HEK293 (cell line): ENCODE data around the gene KLHL17.

Experiments used
- CTCF ChIA-PET: fragments of 350-600 bp; formaldehyde crosslinking; extraction: SDS; loops from one replicate; lab custom pipeline; 2021; ENCODE audit warnings: antibody characterized with exemption; lab: Yijun Ruan, JAX
- POLR2A ChIA-PET: fragments of 300-600 bp; formaldehyde crosslinking; extraction: SDS; loops from one replicate; lab custom pipeline; 2020; ENCODE audit warnings: antibody characterized with exemption, inconsistent platforms; lab: Yijun Ruan, JAX
- H3K27ac ChIP-seq: fragments of 200-500 bp; sonication (Bioruptor generic); 2 replicates; pipeline ENCODE4 v1.5.1; 2014; ENCODE audit warnings: low read depth, low read length, control low read depth, inconsistent platforms; ENCODE audit errors: extremely low read depth
- H3K36me3 ChIP-seq, 2 experiments: fragments of 200-500 bp in 1 of 2; sonication (Bioruptor generic) in 1 of 2; 1 replicate in 1 of 2; 2 replicates in 1 of 2; pipeline ENCODE4 v1.5.1; 2014 to 2017; ENCODE audit warnings: inconsistent platforms in 2 of 2, low read length in 2 of 2; ENCODE audit not compliant: control insufficient read depth in 2 of 2, insufficient read depth in 1 of 2
- H3K4me1 ChIP-seq: fragments of 200-500 bp; sonication (Bioruptor generic); 2 replicates; pipeline ENCODE4 v1.5.1; 2014; ENCODE audit warnings: mild to moderate bottlenecking, low read length, inconsistent platforms; ENCODE audit not compliant: control insufficient read depth, insufficient read depth
- H3K4me3 ChIP-seq: 2 replicates; pipeline ENCODE4 v1.5.1; 2011; ENCODE audit warnings: low read depth, mild to moderate bottlenecking, control low read depth, low read length, moderate library complexity
- H3K9me3 ChIP-seq: fragments of 200-500 bp; sonication (Bioruptor generic); 2 replicates; pipeline ENCODE4 v1.5.1; 2014; ENCODE audit warnings: low read depth, low read length, inconsistent platforms; ENCODE audit not compliant: control insufficient read depth, insufficient read depth
- BCL11A ChIP-seq: fragments of 450-650 bp; formaldehyde crosslinking; IDR thresholded peaks from 2 replicates; pipeline ENCODE4 v1.5.1; 2016; ENCODE audit warnings: low read depth, missing biosample characterization, missing genetic modification characterization
- BCL11B ChIP-seq: fragments of 450-650 bp; formaldehyde crosslinking; IDR thresholded peaks from 2 replicates; pipeline ENCODE4 v1.5.1; 2016; ENCODE audit warnings: low read depth, missing biosample characterization, missing genetic modification characterization
- INSM2 ChIP-seq: fragments of 450-650 bp; formaldehyde crosslinking; IDR thresholded peaks from 2 replicates; pipeline ENCODE4 v1.5.1; 2016; ENCODE audit warnings: missing biosample characterization, missing genetic modification characterization
- KLF16 ChIP-seq: fragments of 450-650 bp; formaldehyde crosslinking; IDR thresholded peaks from 2 replicates; pipeline ENCODE4 v1.5.1; 2017; ENCODE audit warnings: missing biosample characterization, missing genetic modification characterization
- KLF17 ChIP-seq: fragments of 450-650 bp; formaldehyde crosslinking; IDR thresholded peaks from 2 replicates; pipeline ENCODE4 v1.5.1; 2016; ENCODE audit warnings: missing biosample characterization, missing genetic modification characterization
- OSR2 ChIP-seq: fragments of 450-650 bp; formaldehyde crosslinking; IDR thresholded peaks from 2 replicates; pipeline ENCODE4 v1.5.1; 2016; ENCODE audit warnings: missing biosample characterization, missing genetic modification characterization
- TSHZ1 ChIP-seq: fragments of 450-650 bp; formaldehyde crosslinking; IDR thresholded peaks from 2 replicates; pipeline ENCODE4 v1.5.1; 2016; ENCODE audit warnings: missing biosample characterization, missing genetic modification characterization, borderline replicate concordance
- ZBTB17 ChIP-seq: fragments of 450-650 bp; formaldehyde crosslinking; IDR thresholded peaks from 2 replicates; pipeline ENCODE4 v1.5.1; 2016; ENCODE audit warnings: missing biosample characterization, missing genetic modification characterization
- ZBTB7A ChIP-seq: fragments of 450-650 bp; formaldehyde crosslinking; IDR thresholded peaks from 2 replicates; pipeline ENCODE4 v1.5.1; 2016; ENCODE audit warnings: low read depth, missing biosample characterization, missing genetic modification characterization
- ZEB2 ChIP-seq: fragments of 450-650 bp; formaldehyde crosslinking; IDR thresholded peaks from 2 replicates; pipeline ENCODE4 v1.5.1; 2016; ENCODE audit warnings: missing biosample characterization, missing genetic modification characterization
- ZFP69B ChIP-seq: fragments of 450-650 bp; formaldehyde crosslinking; IDR thresholded peaks from 2 replicates; pipeline ENCODE4 v1.5.1; 2016; ENCODE audit warnings: missing biosample characterization, missing genetic modification characterization
- ZIC2 ChIP-seq: fragments of 450-650 bp; formaldehyde crosslinking; IDR thresholded peaks from 2 replicates; pipeline ENCODE4 v1.5.1; 2016; ENCODE audit warnings: missing biosample characterization, missing genetic modification characterization
- ZNF10 ChIP-seq: fragments of 450-650 bp; formaldehyde crosslinking; IDR thresholded peaks from 2 replicates; pipeline ENCODE4 v1.5.1; 2017; ENCODE audit warnings: missing biosample characterization, missing genetic modification characterization
- ZNF169 ChIP-seq: fragments of 450-650 bp; formaldehyde crosslinking; IDR thresholded peaks from 2 replicates; pipeline ENCODE4 v1.5.1; 2016; ENCODE audit warnings: missing biosample characterization, missing genetic modification characterization
- ZNF37A ChIP-seq: fragments of 450-650 bp; IDR thresholded peaks from 2 replicates; pipeline ENCODE4 v1.5.1; 2018; ENCODE audit warnings: missing biosample characterization, missing genetic modification characterization
- ZNF426 ChIP-seq: fragments of 450-650 bp; formaldehyde crosslinking; IDR thresholded peaks from 2 replicates; pipeline ENCODE4 v1.5.1; 2017; ENCODE audit warnings: missing biosample characterization, missing genetic modification characterization, mild to moderate bottlenecking, inconsistent platforms, moderate library complexity
- ZNF530 ChIP-seq: fragments of 450-650 bp; formaldehyde crosslinking; IDR thresholded peaks from 2 replicates; pipeline ENCODE4 v1.5.1; 2016; ENCODE audit warnings: low read depth, missing biosample characterization, missing genetic modification characterization
- ZNF544 ChIP-seq: fragments of 450-650 bp; formaldehyde crosslinking; IDR thresholded peaks from 2 replicates; pipeline ENCODE4 v1.5.0; 2017; ENCODE audit warnings: missing biosample characterization, missing genetic modification characterization
- ZNF571 ChIP-seq: fragments of 450-650 bp; formaldehyde crosslinking; IDR thresholded peaks from 2 replicates; pipeline ENCODE4 v1.5.0; 2017; ENCODE audit warnings: missing biosample characterization, missing genetic modification characterization
- ZNF585B ChIP-seq: fragments of 450-650 bp; formaldehyde crosslinking; IDR thresholded peaks from 2 replicates; pipeline ENCODE4 v1.5.1; 2016; ENCODE audit warnings: missing biosample characterization, missing genetic modification characterization
- ZNF596 ChIP-seq: fragments of 450-650 bp; IDR thresholded peaks from 2 replicates; pipeline ENCODE4 v1.5.0; 2018; ENCODE audit warnings: missing biosample characterization, mild to moderate bottlenecking, missing genetic modification characterization, moderate library complexity
- ZNF600 ChIP-seq: fragments of 450-650 bp; formaldehyde crosslinking; IDR thresholded peaks from 2 replicates; pipeline ENCODE4 v1.5.1; 2016; ENCODE audit warnings: missing biosample characterization, missing genetic modification characterization
- ZNF701 ChIP-seq: fragments of 450-650 bp; formaldehyde crosslinking; IDR thresholded peaks from 2 replicates; pipeline ENCODE4 v1.5.1; 2016; ENCODE audit warnings: missing biosample characterization, missing genetic modification characterization
- TF ChIP-seq, protein P1 (sequence below): fragments of 450-650 bp; formaldehyde crosslinking; IDR thresholded peaks from 2 replicates; pipeline ENCODE4; 2016; ENCODE audit warnings: missing biosample characterization, missing genetic modification characterization
- TF ChIP-seq, protein P2 (sequence below): fragments of 450-650 bp; formaldehyde crosslinking; IDR thresholded peaks from 2 replicates; pipeline ENCODE4 v1.5.1; 2016; ENCODE audit warnings: missing biosample characterization, missing genetic modification characterization

Gene KLHL17

GRCh38 chr1:919271-919872, 41.0 kb upstream of the KLHL17 start (continued):
- no peak for TF ChIP-seq BCL11A (tag by site-specific recombination)
- peak; percentile 72 for TF ChIP-seq ZNF600
- no peak for TF ChIP-seq ZBTB7A
- no peak for TF ChIP-seq ZNF169 (tag by site-specific recombination)
- no peak for TF ChIP-seq ZFP69B
- TF ChIP-seq ZNF426 (tag by site-specific recombination): no peak
- TF ChIP-seq BCL11B (tag by site-specific recombination): no peak
- no peak for TF ChIP-seq KLF16 (tag by site-specific recombination)

DNA sequence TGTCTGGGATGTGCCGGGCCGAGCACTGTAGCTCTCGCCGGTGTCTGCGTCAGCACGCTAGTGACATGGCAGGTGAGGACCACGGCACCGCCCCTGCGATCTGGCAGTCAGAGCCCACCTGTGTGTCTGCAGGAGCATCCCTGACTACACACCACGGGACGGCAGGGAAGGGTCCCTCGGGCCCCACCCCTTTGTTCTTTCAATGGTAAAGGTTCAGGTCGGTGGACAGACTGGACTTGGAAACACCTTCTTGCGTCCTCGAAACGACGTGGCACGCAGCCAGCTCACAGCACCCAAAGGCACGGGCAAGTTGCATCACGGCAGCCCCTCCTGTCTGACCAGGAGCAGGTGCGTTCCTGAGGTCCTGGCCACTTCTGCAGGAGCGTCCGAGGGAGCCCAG, 40.4 kb upstream of the KLHL17 start:
- POLR2A ChIA-PET: interaction anchor here (1.0 to 5.2 kb wide), 5 partner anchors 8 to 29 kb away, joined by 5 to 106 read pairs (median 14); no protein-coding TSS in a partner anchor
- Histone ChIP-seq H3K4me3 (no peak overlapping the region), H3K36me3 (peaks cover 0 to 22% of the 10 kb centered on the region in 2 experiments; a peak in 1 of 3 replicates), H3K27ac (peak overlapping the region; percentile 63; the same call in 1 of the 2 replicates), H3K9me3 (no peaks in the 10 kb centered on the region), H3K4me1 (peaks cover 32% of the 10 kb centered on the region)
- CTCF ChIA-PET: interaction anchor here (1.0 to 2.4 kb wide), 3 partner anchors 9 to 26 kb away, joined by 3 to 17 read pairs (median 3); no protein-coding TSS in a partner anchor
- TF ChIP-seq ZNF37A (tag by site-specific recombination): no peak
- no peak for TF ChIP-seq ZNF426 (tag by site-specific recombination)
- 0 out of 2 replicates have a peak, but pooled peaks have one; percentile 8 for TF ChIP-seq KLF17 (tag by site-specific recombination)
- TF ChIP-seq ZFP69B: peak; percentile 52; the same call in 1 of the 2 replicates

- ChIA-PET CTCF (interaction anchor here (0.9 to 2.4 kb wide), 5 partner anchors 8 to 55 kb away, joined by 3 to 17 read pairs (median 4); no protein-coding TSS in a partner anchor), POLR2A (interaction anchor here (1.0 to 5.2 kb wide), 5 partner anchors 9 to 29 kb away, joined by 5 to 106 read pairs (median 14); no protein-coding TSS in a partner anchor)
- peaks cover 32% of the 10 kb centered on the region for H3K4me1 ChIP-seq
- H3K4me3 ChIP-seq: no peak overlapping the region
- peaks cover 0 to 22% of the 10 kb centered on the region in 2 experiments; a peak in 1 of 3 replicates for H3K36me3 ChIP-seq
- peak overlapping the region; percentile 63 for H3K27ac ChIP-seq
- no peaks in the 10 kb centered on the region for H3K9me3 ChIP-seq
- TF ChIP-seq ZNF596: no peak
- no peak for TF ChIP-seq ZNF530 (tag by site-specific recombination)
- TF ChIP-seq INSM2 (tag by site-specific recombination): no peak
- TF ChIP-seq TSHZ1 (tag by site-specific recombination): no peak
- TF ChIP-seq ZNF701 (tag by site-specific recombination): no peak
- TF ChIP-seq, protein P1, sequence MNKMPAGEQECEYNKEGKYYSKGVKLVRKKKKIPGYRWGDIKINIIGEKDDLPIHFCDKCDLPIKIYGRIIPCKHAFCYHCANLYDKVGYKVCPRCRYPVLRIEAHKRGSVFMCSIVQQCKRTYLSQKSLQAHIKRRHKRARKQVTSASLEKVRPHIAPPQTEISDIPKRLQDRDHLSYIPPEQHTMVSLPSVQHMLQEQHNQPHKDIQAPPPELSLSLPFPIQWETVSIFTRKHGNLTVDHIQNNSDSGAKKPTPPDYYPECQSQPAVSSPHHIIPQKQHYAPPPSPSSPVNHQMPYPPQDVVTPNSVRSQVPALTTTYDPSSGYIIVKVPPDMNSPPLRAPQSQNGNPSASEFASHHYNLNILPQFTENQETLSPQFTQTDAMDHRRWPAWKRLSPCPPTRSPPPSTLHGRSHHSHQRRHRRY (tag by site-specific recombination): no peak
- TF ChIP-seq ZNF571 (tag by site-specific recombination): no peak
- TF ChIP-seq ZFP69B: no peak
- TF ChIP-seq OSR2 (tag by site-specific recombination): no peak
- TF ChIP-seq ZNF544: no peak
- TF ChIP-seq, protein P2, sequence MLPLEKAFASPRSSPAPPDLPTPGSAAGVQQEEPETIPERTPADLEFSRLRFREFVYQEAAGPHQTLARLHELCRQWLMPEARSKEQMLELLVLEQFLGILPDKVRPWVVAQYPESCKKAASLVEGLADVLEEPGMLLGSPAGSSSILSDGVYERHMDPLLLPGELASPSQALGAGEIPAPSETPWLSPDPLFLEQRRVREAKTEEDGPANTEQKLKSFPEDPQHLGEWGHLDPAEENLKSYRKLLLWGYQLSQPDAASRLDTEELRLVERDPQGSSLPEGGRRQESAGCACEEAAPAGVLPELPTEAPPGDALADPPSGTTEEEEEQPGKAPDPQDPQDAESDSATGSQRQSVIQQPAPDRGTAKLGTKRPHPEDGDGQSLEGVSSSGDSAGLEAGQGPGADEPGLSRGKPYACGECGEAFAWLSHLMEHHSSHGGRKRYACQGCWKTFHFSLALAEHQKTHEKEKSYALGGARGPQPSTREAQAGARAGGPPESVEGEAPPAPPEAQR: no peak
- TF ChIP-seq ZBTB17 (tag by site-specific recombination): no peak
- no peak for TF ChIP-seq ZNF585B (tag by site-specific recombination)
- TF ChIP-seq ZNF10: no peak
- no peak for TF ChIP-seq ZEB2 (tag by site-specific recombination)
- TF ChIP-seq ZIC2: no peak
Observed at GRCh38 chr1:920521-920920, 39.9 kb upstream of the KLHL17 start.
